ENCODE measurements around the gene PEDS1.
A peak's percentile ranks its signal among the peaks of the same experiment; 100 is the strongest.
"Not testable (repeated sequence)": the region's sequence is repeated elsewhere in the genome, so short reads cannot be mapped to it uniquely, and the experiment has no call there.

PEDS1 gene

DNA sequence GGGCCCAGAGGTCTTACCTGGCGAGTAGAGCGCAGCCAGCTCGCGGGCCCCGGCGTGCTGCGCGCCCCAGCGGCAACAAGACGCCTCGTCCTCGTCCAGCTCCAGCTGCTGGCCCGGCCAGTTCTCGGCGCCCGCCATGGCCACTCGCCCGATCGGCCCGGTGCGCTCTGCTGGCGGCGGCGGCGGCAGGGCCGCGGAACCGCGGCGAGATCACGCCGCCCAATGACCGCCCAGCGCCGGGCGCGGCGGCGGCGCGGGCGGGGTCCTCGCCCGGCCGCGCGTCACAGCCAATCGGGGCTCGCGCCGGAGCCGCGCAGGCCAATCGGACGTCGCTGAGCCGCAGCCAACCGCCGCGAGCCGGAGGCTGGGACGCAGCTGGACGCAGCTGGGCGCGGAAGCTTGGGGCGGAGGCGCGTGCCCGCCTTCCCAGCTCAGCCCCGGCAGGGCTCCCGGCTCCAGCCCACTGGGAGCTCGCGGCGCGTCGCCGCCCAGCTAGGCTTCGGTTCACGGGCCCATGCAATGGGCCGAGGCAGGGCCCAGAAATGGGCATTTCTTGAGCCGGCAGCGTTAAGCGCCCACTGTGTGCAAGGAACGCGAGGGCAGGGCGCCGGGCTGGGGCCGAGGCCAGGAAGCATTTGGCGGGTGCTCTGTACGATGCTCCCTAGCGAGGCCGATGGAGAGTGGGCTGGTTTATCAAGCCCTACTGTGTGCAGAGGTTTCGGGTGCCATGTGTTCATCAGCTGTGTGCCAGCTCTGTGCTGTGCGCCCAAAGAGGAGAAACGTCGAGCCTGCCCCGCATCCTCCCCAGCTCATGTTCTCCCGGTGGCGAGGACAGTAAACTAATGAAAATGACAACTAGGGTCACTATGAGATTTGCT lies at the start of gene PEDS1:
TSS of gene PEDS1 (minus strand) at position 224 of the 878 bp plus-strand sequence. CDS start at position 138, 86 bp downstream.
- peak in 57 of 58 donors; percentile 20 to 93 (median 83) for DNase-seq

DNA sequence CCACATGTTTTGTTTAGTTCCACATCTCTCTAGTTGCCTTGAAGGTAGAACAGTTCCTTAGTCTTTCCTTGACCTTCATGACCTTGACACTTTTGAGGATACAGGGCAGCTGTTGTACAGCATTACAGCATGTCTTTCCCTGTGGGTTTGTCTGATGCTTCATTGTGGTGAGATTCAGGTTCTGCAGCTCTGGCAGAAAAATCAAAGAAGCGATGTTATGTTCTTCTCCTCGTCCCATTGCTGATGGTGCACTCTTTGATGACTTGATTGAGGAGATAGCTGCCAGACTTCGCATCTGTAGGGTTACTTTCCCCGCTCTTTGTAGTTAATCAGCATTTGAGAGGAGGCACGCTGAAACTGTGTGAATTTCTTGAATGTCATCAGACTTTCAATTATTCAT lies 49.2 kb upstream of the PEDS1 start:
- DNase-seq: no peak

DNA sequence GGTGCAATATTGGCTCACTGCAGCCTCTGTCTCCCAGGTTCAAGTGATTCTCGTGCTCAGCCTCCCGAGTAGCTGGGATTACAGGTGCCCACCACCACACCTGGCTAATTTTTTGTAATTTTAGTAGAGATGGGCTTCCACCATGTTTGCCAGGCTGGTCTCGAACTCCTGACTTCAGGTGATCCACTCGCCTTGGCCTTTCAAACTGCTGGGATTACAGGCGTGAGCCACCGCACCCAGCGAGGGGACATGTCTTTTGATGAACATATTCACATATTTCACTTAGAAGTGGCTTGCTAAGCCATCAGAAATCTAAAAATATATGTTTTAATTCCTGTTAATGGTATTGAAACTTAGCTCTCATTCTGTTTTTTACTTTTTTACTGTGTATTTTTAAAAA lies 48.2 kb upstream of the PEDS1 start:
- not testable (repeated sequence) for DNase-seq

DNA sequence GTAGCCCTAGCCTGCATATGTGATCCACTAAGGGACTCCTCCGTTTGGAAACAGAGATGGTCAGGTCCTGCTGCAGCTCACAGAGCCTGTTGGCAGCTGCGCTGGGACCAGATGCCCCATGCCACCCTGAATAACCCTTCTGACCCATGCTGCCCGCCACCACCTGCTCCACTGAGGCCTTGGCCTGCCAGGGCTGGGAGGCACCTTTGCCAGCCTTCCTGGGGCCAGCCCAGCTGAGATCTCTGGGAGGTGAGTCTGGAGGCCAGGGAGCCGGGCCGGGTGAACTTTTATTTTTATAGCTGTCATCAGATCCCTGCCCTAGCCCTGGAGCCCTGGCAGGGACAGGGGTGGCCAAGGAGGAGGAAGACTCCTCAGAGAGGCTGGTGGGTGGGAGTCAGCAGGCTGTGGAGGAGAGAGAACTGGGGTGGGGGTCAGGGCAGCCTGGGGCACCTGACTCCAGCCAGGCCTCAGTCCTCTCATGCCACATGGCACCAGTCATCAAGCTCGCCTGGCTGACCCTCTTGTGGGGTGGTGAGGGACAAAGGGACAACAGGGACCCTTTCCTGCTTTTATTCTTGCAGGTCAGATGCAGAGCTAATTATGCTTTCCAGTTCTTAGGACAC lies 47.1 kb upstream of the PEDS1 start:
- no peak for DNase-seq

DNA sequence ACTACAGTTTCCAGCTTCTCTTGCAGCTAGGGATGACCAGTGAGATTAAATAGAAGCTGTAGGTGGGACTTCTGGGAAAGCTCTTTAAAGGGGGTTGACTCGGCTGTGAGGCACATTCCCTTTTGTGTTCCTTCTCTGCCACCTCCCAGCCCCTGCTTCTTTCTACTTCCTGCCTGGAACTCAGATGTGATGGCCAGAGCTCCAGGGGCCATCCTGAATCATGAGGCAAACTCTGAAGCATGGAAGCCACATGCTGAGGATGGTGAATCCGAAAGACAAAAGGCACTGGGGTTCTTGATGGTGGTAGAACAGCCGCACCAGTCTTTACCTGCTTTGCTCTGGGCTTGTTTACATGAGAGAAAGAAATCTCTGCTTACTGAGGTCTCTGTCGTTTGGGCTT lies 46.2 kb upstream of the PEDS1 start:
- DNase-seq: no peak

DNA sequence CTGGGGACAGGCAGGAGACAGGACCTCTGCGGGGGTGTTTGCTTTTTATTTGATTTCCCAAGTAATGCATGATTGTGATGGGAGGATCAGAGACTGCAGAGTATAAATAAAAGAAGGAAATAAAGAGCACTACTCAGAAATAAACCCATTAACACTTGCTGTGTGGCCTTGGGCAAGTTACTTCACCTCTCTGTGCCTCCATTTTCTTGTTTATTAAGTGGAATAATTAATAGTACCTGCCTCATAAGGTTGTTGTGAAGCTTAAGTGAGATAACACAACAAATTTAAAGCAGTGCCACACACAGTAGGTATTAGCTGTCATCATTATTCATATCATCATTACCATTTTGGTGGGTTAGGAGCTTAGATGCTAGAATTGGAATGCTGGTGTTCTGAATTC lies 45.2 kb upstream of the PEDS1 start:
- DNase-seq: no peak

DNA sequence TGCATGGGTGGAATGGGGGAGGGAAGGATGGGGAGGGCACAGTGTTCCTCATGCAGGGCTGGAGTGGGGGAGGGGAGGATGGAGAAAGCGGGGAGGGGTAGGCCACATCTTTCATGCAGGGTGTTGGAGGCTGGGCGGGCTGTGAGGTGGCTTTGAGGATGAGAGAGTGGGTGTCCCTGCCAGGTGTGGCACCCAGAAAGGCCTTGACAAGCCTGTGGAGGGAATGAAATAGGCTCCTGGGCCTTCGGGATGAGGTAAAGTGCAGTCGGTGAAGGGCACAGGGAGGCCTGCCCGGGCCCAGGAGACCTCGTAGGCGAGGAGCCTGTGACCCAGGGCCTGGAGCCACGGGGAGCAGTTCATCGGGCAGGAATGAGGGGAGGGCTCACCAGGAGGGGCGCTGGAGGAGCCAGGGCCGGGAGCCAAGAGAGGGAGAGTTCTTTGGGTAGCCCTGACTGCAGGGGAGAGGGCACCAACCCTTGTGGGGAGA lies 44.7 kb upstream of the PEDS1 start:
- no peak for DNase-seq

DNA sequence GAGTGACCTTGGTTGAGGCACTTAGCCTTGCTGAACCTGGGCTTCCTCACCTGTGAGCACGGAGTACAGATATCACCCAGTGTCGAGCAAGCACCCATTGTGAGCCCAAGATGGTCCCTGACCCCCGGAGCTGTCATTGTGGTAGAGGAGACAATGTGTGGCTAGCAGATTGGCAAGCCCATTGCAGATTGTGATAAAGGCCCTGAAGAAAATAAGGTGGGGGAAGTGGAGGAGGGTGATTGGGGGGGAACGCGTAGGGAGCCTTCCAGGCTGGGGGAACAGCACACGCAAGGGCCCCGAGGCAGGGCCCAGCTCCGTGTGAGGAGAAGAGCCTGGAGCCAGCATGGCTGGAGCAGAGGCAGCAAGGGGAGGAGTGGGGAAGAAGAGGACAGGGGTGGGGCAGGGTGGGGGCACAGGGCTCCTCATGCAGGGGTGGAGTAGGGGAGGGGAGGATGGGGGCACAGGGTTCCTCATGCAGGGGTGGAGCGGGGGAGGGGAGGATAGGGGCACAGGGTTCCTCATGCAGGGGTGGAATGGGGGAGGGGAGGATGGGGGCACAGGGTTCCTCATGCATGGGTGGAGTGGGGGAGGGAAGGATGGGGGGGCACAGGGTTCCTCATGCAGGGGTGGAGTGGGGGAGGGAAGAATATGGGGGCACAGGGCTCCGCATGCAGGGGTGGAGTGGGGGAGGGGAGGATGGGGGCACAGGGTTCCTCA lies 44.1 kb upstream of the PEDS1 start:
- DNase-seq: no peak

DNA sequence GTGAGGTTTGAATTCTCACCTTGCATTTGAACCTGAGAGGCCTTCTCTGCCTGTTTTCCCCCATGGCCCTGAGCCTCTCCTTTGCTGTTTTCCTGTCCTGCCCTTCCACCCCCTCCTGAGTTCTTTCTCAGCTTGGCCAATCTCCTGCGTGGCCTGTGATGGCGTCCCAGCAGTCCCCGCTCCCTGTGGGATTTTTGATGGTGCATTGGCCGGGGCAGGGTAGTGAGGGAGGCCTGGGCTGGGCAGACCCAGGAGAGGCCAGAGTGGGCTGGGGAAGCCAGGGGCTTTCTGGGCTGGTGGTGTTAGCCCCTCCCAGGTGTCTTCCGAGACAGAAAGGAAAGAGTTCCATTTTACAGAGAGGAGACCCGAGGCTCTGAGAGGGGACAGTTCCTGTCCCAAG lies 43.4 kb upstream of the PEDS1 start:
- no peak for DNase-seq

DNA sequence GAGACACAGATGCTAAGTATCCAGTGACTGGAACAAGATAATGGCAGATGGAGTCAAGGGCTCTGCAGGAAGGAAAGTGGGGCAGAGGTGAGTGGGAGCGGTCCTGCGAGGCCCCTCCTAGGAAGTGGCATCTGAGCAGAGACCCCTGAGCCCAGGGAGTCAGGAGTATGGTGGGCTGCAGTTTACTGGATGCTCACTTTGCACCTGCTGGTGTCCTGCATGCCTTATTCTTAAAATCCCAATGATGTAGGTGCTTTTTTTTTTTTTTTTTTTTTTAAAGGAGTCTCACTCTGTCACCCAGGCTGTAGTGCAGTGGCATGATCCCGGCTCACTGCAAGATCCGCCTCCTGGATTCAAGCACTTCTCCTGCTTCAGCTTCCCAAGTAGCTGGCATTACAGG lies 42.7 kb upstream of the PEDS1 start:
- DNase-seq: no peak

DNA sequence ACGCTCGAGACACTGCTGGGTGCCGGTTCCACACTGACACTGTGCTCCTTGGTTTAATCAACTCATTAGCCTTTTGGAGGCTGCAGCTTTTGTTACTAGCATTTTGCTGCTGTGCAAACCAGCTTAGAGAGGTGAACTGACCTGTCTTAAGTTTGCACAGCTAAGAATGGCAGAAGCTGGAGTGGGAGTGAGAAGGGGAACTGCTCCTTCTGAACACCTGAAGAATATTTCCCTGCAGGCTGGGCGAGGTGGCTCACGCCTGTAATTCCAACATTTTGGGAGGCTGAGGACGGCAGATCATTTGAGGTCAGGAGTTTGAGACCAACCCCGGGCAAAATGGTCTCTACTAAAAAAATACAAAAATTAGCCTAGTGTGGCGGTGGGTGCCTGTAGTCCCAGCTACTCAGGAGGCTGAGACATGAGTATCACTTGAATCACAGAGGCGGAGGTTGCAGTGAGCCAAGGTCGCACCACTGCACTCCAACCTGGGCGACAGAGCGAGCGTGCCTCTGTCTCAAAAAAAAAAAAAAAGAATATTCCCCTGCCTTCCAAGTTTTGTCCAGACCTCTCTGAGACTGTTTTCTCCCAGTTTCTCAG lies 42.1 kb upstream of the PEDS1 start:
- no peak for DNase-seq

DNA sequence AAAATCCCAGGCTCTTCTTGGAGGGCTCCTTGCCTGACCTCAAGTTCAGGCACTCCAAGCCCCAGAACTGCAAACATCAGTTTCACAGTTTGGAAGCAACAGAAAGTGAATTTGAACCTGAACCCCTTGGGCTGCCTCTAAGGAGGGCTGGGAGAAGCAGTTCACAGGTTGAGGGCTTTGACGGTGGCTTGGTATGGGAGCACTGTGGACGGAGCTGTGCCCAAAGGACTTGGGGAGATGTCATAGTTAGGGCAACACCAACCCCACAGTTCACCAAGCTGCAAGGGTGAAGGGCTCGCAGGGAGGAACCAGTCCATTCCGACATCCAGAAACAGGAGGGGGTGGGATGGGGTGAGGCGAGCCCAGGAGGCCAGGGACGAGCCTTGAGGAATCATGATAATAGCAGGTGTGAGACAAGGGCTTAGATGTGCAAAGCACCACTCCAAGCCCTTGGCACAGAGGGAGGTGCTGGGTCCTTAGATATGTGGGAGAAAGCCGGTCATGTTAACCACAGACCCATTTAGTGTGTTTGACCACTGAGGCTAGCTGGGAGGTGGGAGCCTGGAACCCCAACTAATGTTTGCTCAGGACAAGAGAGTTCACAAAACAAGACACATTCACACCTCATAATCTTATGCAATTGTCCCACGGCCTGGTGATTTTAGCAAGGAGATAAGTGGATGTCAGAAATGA lies 41.5 kb upstream of the PEDS1 start:
- peak in 2 of 58 donors; percentile 1 to 3 for DNase-seq

DNA sequence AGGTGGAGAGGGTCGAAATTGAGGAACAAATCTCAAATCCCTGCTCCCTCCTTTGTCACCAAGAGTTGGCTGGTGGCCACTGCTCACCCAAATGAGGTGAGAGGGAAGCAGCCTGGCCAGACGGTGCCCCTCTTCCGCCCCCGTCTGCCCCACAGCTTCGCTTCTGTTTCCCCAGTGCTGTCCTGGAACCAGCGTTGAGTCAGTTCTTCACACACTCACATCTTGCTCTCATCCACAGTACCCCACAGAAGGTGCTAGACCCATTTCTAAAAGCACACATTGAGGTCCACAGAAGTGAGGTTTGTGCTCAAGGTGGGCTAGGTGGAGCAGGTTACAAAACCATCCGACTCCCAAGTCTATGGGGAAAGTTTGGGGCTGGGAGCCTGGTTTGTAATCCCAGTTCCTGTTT lies 40.9 kb upstream of the PEDS1 start:
- no peak for DNase-seq

DNA sequence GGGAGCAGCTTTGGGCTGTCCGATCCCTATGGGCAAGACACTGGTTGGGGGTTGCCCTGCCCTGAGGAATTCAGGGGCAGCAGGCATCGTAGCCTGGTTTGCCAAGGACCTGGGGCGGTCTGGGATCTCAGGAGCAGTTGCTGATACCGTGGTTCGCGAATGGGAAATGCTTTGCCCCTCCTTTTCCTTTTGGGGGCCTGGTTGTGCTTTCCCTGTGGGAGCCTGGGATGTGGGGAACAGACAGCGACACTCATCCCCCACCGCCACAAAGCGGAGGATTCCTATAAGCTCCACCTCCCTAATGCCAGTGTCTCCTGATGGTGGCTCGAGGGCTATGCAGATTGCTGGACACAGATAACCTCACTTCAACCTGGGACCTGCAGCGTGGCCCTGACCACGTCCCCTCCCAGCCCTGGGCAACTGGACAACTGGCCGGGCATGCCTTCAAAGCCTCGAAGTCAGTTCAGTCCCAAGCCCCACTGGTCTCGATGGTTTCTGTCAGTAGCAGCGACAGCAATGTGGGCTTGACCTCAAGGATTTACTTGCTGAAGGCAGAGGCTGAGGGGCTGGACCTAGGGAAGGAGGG lies 40.4 kb upstream of the PEDS1 start:
- DNase-seq: peak in 20 of 58 donors; percentile 8 to 72 (median 32)

DNA sequence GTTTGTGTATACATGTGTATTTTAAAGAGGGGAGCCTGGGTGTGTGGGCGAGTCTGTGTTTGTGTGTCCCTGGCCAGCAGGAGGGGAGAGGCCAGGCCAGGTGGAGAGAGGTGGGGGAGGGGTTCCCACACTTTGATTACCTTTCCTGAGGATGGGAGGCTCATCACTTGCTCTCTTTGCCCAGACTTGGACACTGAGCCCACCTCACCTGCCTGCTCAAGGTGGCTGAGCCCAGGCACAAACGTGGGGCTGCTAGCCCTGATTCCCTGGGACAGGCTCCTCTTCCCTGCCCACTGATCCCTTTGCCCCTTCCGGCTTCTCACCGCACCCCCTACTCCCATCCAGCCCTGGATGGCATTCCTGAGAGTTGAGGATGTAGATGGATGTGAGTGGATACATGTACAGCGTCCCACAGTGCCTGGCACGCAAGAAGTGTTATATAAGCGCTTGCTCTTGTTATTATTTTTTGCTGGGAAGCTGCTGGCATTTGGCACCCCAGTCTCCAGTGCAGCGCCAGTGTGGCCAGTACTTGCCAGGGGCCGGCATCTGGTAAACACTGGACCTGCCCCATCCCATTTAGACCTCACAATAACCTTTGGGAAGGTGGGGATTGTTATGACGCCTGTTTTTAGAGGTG lies 39.8 kb upstream of the PEDS1 start:
- peak in 21 of 58 donors; percentile 6 to 72 (median 36) for DNase-seq

DNA sequence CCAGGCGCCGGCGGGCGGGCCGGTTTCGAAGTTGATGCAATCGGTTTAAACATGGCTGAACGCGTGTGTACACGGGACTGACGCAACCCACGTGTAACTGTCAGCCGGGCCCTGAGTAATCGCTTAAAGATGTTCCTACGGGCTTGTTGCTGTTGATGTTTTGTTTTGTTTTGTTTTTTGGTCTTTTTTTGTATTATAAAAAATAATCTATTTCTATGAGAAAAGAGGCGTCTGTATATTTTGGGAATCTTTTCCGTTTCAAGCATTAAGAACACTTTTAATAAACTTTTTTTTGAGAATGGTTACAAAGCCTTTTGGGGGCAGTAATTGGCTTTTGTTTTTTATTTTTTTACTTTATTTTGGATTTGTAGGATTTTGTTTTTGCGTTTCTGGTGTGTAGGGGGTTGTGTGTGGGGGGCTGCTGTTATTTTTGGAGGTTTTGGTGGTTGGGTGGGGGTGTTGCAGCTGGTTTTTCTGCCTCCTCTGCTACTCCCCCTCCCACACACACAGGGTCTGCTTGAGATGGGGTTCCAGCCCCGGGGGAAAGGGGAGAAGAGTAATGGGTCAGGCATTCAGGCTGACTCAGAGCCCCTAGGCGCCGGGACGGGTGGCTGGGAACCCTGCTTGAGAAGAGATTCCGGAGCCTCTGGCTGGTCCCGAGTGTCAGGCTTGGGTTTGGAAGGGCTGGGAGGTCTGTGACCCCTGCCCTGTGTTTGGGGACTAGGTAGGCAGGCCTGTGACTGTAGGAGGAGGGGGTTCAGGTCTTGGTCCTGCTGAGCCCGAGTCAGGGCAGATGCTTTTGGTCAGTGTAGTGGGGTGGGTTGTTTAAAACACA lies 39.1 kb upstream of the PEDS1 start:
- DNase-seq: peak in 46 of 58 donors; percentile 6 to 76 (median 47)

DNA sequence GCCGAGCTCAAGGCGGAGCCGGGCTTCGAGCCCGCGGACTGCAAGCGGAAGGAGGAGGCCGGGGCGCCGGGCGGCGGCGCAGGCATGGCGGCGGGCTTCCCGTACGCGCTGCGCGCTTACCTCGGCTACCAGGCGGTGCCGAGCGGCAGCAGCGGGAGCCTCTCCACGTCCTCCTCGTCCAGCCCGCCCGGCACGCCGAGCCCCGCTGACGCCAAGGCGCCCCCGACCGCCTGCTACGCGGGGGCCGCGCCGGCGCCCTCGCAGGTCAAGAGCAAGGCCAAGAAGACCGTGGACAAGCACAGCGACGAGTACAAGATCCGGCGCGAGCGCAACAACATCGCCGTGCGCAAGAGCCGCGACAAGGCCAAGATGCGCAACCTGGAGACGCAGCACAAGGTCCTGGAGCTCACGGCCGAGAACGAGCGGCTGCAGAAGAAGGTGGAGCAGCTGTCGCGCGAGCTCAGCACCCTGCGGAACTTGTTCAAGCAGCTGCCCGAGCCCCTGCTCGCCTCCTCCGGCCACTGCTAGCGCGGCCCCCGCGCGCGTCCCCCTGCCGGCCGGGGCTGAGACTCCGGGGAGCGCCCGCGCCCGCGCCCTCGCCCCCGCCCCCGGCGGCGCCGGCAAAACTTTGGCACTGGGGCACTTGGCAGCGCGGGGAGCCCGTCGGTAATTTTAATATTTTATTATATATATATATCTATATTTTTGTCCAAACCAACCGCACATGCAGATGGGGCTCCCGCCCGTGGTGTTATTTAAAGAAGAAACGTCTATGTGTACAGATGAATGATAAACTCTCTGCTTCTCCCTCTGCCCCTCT lies 38.2 kb upstream of the PEDS1 start:
- peak in 28 of 58 donors; percentile 13 to 64 (median 45) for DNase-seq

DNA sequence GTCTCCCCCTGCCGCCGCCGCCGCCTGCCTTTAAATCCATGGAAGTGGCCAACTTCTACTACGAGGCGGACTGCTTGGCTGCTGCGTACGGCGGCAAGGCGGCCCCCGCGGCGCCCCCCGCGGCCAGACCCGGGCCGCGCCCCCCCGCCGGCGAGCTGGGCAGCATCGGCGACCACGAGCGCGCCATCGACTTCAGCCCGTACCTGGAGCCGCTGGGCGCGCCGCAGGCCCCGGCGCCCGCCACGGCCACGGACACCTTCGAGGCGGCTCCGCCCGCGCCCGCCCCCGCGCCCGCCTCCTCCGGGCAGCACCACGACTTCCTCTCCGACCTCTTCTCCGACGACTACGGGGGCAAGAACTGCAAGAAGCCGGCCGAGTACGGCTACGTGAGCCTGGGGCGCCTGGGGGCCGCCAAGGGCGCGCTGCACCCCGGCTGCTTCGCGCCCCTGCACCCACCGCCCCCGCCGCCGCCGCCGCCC lies 37.6 kb upstream of the PEDS1 start:
- peak in 29 of 58 donors; percentile 19 to 76 (median 51) for DNase-seq
